ENCODE measurements around the gene ADRB2.

Gene ADRB2

GRCh38 chr5:148805326-148806290 lies 20.8 kb upstream of the ADRB2 start:
- DNase-seq = no peak

- no peak for DNase-seq
Measured at GRCh38 chr5:148806520-148806931, 19.9 kb upstream of the ADRB2 start.

GRCh38 chr5:148807851-148808250 lies 18.6 kb upstream of the ADRB2 start:
- no peak for DNase-seq

- DNase-seq = no peak
Measured at GRCh38 chr5:148808864-148809642, 17.4 kb upstream of the ADRB2 start.

- DNase-seq = no peak
Measured at GRCh38 chr5:148809781-148810524, 16.5 kb upstream of the ADRB2 start.

GRCh38 chr5:148810823-148811222 lies 15.6 kb upstream of the ADRB2 start:
- DNase-seq = no peak

GRCh38 chr5:148811756-148812155 lies 14.7 kb upstream of the ADRB2 start:
- no peak for DNase-seq

GRCh38 chr5:148815086-148815485 lies 11.3 kb upstream of the ADRB2 start:
- DNase-seq = no peak

GRCh38 chr5:148815578-148815977 lies 10.8 kb upstream of the ADRB2 start:
- no peak for DNase-seq

- no peak for DNase-seq
Measured at GRCh38 chr5:148816357-148816756, 10.1 kb upstream of the ADRB2 start.

GRCh38 chr5:148816782-148817181 lies 9.6 kb upstream of the ADRB2 start:
- no peak for DNase-seq

- no peak for DNase-seq
Measured at GRCh38 chr5:148817606-148818005, 8.8 kb upstream of the ADRB2 start.

GRCh38 chr5:148820461-148821395 lies 5.7 kb upstream of the ADRB2 start:
- DNase-seq = peak; percentile 18

GRCh38 chr5:148823871-148824270 lies 2.5 kb upstream of the ADRB2 start:
- DNase-seq = no peak

- DNase-seq = no peak
Measured at GRCh38 chr5:148825716-148826052, 727 bp upstream of the ADRB2 start.

GRCh38 chr5:148826739-148827070 lies 294 bp downstream of the ADRB2 start:
- DNase-seq = peak; percentile 33

- no peak for DNase-seq
Measured at GRCh38 chr5:148827723-148828122, 1.3 kb downstream of the ADRB2 start.

- no peak for DNase-seq
Measured at GRCh38 chr5:148828511-148829247, 2.3 kb downstream of the ADRB2 start.

- no peak for DNase-seq
Measured at GRCh38 chr5:148829248-148829594, 2.8 kb downstream of the ADRB2 start.

GRCh38 chr5:148829734-148830133 lies 3.3 kb downstream of the ADRB2 start:
- no peak for DNase-seq

- no peak for DNase-seq
Measured at GRCh38 chr5:148830211-148830610, 3.8 kb downstream of the ADRB2 start.

All from COR-L47 (cell line).